ENCODE results near the gene STPG3. TPM values are rescaled to one million over a fixed set of nuclear protein-coding genes. Genes with fewer than 3 reads are reported as not detected.

STPG3 gene
- total and polyA plus RNA-seq, 2 of the 4 experiments (the other 2 are of a cell fraction): not detected

DNA sequence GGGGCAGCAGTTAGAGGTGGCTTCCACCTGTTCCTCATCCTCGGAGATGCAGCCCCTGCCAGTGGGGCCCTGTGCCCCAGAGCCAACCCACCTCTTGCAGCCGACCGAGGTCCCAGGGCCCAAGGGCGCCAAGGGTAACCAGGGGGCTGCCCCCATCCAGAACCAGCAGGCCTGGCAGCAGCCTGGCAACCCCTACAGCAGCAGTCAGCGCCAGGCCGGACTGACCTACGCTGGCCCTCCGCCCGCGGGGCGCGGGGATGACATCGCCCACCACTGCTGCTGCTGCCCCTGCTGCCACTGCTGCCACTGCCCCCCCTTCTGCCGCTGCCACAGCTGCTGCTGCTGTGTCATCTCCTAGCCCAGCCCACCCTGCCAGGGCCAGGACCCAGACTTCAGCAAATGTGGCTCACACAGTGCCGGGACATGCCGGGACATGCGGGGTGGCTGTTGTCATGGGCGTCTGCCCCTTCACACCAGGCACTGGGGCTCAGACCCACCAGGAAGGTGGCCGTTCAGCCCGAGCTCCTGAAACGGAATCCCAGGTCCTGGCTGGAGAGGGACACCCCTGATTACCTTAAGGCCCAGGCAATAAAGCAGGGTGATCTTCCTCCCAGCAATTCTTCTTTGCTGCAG, 25.3 kb upstream of the STPG3 start:
- no peak overlapping the region for H3K14ac ChIP-seq (replicated peaks; ENCODE audit: low read depth, low read length)
- H3K4me1 ChIP-seq (ENCODE audit: control insufficient read depth, insufficient read depth, low read length): peaks cover 13% of the 10 kb centered on the region
- H3K56ac ChIP-seq (ENCODE audit: extremely low read depth, insufficient read depth, low read length): no peak overlapping the region
- ATAC-seq (ENCODE audit: low read depth) (no peak), DNase-seq (no peak)
- no peak for TF ChIP-seq SMC3 (IDR thresholded peaks at IDR 0.05; ENCODE audit: low read depth, low read length)
- no peak overlapping the region for H2AFZ ChIP-seq (replicated peaks; ENCODE audit: low read length, poor library complexity)
- no peak overlapping the region for H2BK120ac ChIP-seq (ENCODE audit: low read depth, low read length)
- no peak overlapping the region for H3K18ac ChIP-seq (ENCODE audit: low read depth, low read length)
- POLR2A ChIA-PET (ENCODE audit: unreplicated experiment): no interaction called here
- no peak overlapping the region for H3K9ac ChIP-seq (ENCODE audit: low read depth, low read length)
- H3K79me1 ChIP-seq (ENCODE audit: low read depth in 1 of 2, low read length in 2 of 2): no peaks in the 10 kb centered on the region
- no peaks in the 10 kb centered on the region for H3K36me3 ChIP-seq (ENCODE audit: control insufficient read depth, insufficient read depth, low read length)
- no peaks in the 10 kb centered on the region for H3K9me1 ChIP-seq (ENCODE audit: insufficient read depth, low read length)
- no peaks in the 10 kb centered on the region for H4K20me1 ChIP-seq (ENCODE audit: insufficient read depth, low read length)
- H4K8ac ChIP-seq (ENCODE audit: low read depth in 2 of 2, low read length in 2 of 2): no peak overlapping the region
- H2BK5ac ChIP-seq (ENCODE audit: low read depth, low read length, poor library complexity, severe bottlenecking): no peak overlapping the region
- H2BK20ac ChIP-seq (ENCODE audit: low read depth, low read length): no peak overlapping the region
- BruUV-seq (replicated peaks): no TSS peak
- no peak overlapping the region for H3K27ac ChIP-seq (ENCODE audit: insufficient read depth, low read length)
- no peak overlapping the region for H3K4me3 ChIP-seq (ENCODE audit: insufficient read depth, low read depth, low read length)
- H3K23ac ChIP-seq (ENCODE audit: low read depth, low read length): no peak overlapping the region
- H3K27me3 ChIP-seq (ENCODE audit: control insufficient read depth, insufficient read depth, low read length): no peaks in the 10 kb centered on the region; the same call in 1 of the 2 replicates
- peak overlapping the region; percentile 31 for H2AK9ac ChIP-seq (replicated peaks; ENCODE audit: low read depth, low read length, poor library complexity)
- no peak overlapping the region for H3K4me2 ChIP-seq (ENCODE audit: low read depth, low read length)
- intact Hi-C loops (cut with micrococcal nuclease) (loop anchor here (2.0 kb wide), 1 partner anchor 179 kb away; the partner anchor contains the start of gene NPDC1), in situ Hi-C loops (cut with MboI; ENCODE audit: low sequenced_read_pairs) (loop anchor here (5.0 kb wide), 1 partner anchor 104 kb away; no protein-coding TSS in a partner anchor), dilution Hi-C loops (cut with HindIII; ENCODE audit: low sequenced_read_pairs, unreplicated experiment) (no loop called here)
- no peak overlapping the region for H3K4ac ChIP-seq (ENCODE audit: low read depth, low read length)
- H2BK15ac ChIP-seq (ENCODE audit: low read depth, low read length): no peak overlapping the region
- CTCF ChIA-PET: no interaction called here
- H4K91ac ChIP-seq (ENCODE audit: insufficient read depth, low read depth, low read length): no peak overlapping the region
- no peaks in the 10 kb centered on the region for H3K9me3 ChIP-seq (ENCODE audit: control insufficient read depth, insufficient read depth, low read length)
- no peak overlapping the region for H2AK5ac ChIP-seq (ENCODE audit: low read depth, low read length)
- 87% methylated on average over 10 of the region's 21 CpGs; no CpG with 5 or more reads in 1 of the 2 experiments for WGBS, 2 experiments (ENCODE audit: extremely low coverage in 2 of 2, insufficient read length in 1 of 2)
- no peak overlapping the region for H4K5ac ChIP-seq (ENCODE audit: low read depth, low read length)

All from IMR-90 (cell line).